ENCODE results near the gene PSMD6.
A peak's percentile ranks its signal among the peaks of the same experiment; 100 is the strongest.

PSMD6 gene

GRCh38 chr3:64055076-64055475 is 31.8 kb upstream of the PSMD6 start:
- no peak for DNase-seq (ENCODE audit: extremely low read depth, low read depth)
- TF ChIP-seq CTCF (IDR thresholded peaks at IDR 0.05; ENCODE audit: low read depth, low read length, missing control alignments), result no peak
- no peak overlapping the region for H3K4me3 ChIP-seq (replicated peaks; ENCODE audit: low read depth, low read length)

GRCh38 chr3:64054488-64054887 is 31.2 kb upstream of the PSMD6 start:
- TF ChIP-seq CTCF (IDR thresholded peaks at IDR 0.05; ENCODE audit: low read depth, low read length, missing control alignments), result no peak
- H3K4me3 ChIP-seq (replicated peaks; ENCODE audit: low read depth, low read length), result no peak overlapping the region
- DNase-seq (ENCODE audit: extremely low read depth, low read depth), result no peak

- DNase-seq (ENCODE audit: extremely low read depth, low read depth), result no peak
- no peak overlapping the region for H3K4me3 ChIP-seq (replicated peaks; ENCODE audit: low read depth, low read length)
- no peak for TF ChIP-seq CTCF (IDR thresholded peaks at IDR 0.05; ENCODE audit: low read depth, low read length, missing control alignments)
Measured at GRCh38 chr3:64053581-64053980, 30.3 kb upstream of the PSMD6 start.

- no peak for DNase-seq (ENCODE audit: extremely low read depth, low read depth)
- TF ChIP-seq CTCF (IDR thresholded peaks at IDR 0.05; ENCODE audit: low read depth, low read length, missing control alignments), result no peak
- no peak overlapping the region for H3K4me3 ChIP-seq (replicated peaks; ENCODE audit: low read depth, low read length)
Measured at GRCh38 chr3:64053117-64053516, 29.8 kb upstream of the PSMD6 start.

- no peak overlapping the region for H3K4me3 ChIP-seq (replicated peaks; ENCODE audit: low read depth, low read length)
- no peak for DNase-seq (ENCODE audit: extremely low read depth, low read depth)
- no peak for TF ChIP-seq CTCF (IDR thresholded peaks at IDR 0.05; ENCODE audit: low read depth, low read length, missing control alignments)
Measured at GRCh38 chr3:64049832-64050231, 26.5 kb upstream of the PSMD6 start.

GRCh38 chr3:64049136-64049535 is 25.8 kb upstream of the PSMD6 start:
- TF ChIP-seq CTCF (IDR thresholded peaks at IDR 0.05; ENCODE audit: low read depth, low read length, missing control alignments), result no peak
- no peak for DNase-seq (ENCODE audit: extremely low read depth, low read depth)
- no peak overlapping the region for H3K4me3 ChIP-seq (replicated peaks; ENCODE audit: low read depth, low read length)

GRCh38 chr3:64048631-64049061 is 25.4 kb upstream of the PSMD6 start:
- no peak for TF ChIP-seq CTCF (IDR thresholded peaks at IDR 0.05; ENCODE audit: low read depth, low read length, missing control alignments)
- no peak overlapping the region for H3K4me3 ChIP-seq (replicated peaks; ENCODE audit: low read depth, low read length)
- DNase-seq (ENCODE audit: extremely low read depth, low read depth), result peak; percentile 39
